PFSK-1 (cell line): Measurements from ENCODE around the gene RIC8A.

Experiments used
- FOXP2 ChIP-seq: optimal IDR thresholded peaks from 2 replicates; pipeline ENCODE3; 2011; ENCODE audit warnings: borderline replicate concordance, control low read depth, inconsistent platforms; ENCODE audit not compliant: insufficient read depth; ENCODE audit errors: extremely low read length, extremely low read depth
- POLR2AphosphoS5 ChIP-seq: IDR thresholded peaks from 2 replicates; pipeline ENCODE4 v1.6.1; 2012; ENCODE audit warnings: low read depth, mild to moderate bottlenecking, control low read depth, low read length, moderate library complexity
- REST ChIP-seq, 2 experiments: IDR thresholded peaks; 2 replicates each; pipeline versions ENCODE4 v1.6.1 to v1.8.0; 2011 to 2012; ENCODE audit warnings: low read depth in 2 of 2, low read length in 2 of 2, control low read depth in 1 of 2, inconsistent platforms in 1 of 2, mild to moderate bottlenecking in 1 of 2, moderate library complexity in 1 of 2; ENCODE audit not compliant: insufficient read depth in 1 of 2
- SIN3A ChIP-seq: IDR thresholded peaks from 2 replicates; pipeline ENCODE4 v1.6.1; 2012; ENCODE audit warnings: mild to moderate bottlenecking, low read length, moderate library complexity, borderline replicate concordance; ENCODE audit not compliant: insufficient read depth
- TAF1 ChIP-seq: IDR thresholded peaks from 2 replicates; pipeline ENCODE4 v1.6.1; 2012; ENCODE audit warnings: low read length, control low read depth, borderline replicate concordance; ENCODE audit not compliant: insufficient read depth

RIC8A gene

GRCh38 chr11:252666-253065 lies 45.2 kb downstream of the RIC8A start:
- TF ChIP-seq TAF1 (no peak), POLR2AphosphoS5 (no peak; the same call in 1 of the 2 replicates), SIN3A (no peak), REST (IDR thresholded peaks at IDR 0.05; ENCODE audit: insufficient read depth in 1 of 2, low read depth in 2 of 2, low read length in 2 of 2) (no peak), FOXP2 (no peak)

GRCh38 chr11:253160-253885 lies 45.8 kb downstream of the RIC8A start:
- TF ChIP-seq REST (IDR thresholded peaks at IDR 0.05; ENCODE audit: insufficient read depth in 1 of 2, low read depth in 2 of 2, low read length in 2 of 2) (no peak), POLR2AphosphoS5 (peak; percentile 59; the same call in 1 of the 2 replicates), SIN3A (no peak), TAF1 (no peak)

GRCh38 chr11:253886-254270 lies 46.4 kb downstream of the RIC8A start:
- no peak for TF ChIP-seq POLR2AphosphoS5
- TF ChIP-seq SIN3A, result no peak
- TF ChIP-seq REST (IDR thresholded peaks at IDR 0.05; ENCODE audit: insufficient read depth in 1 of 2, low read depth in 2 of 2, low read length in 2 of 2), result no peak
- TF ChIP-seq TAF1, result no peak
- no peak for TF ChIP-seq FOXP2

- TF ChIP-seq REST (IDR thresholded peaks at IDR 0.05; ENCODE audit: insufficient read depth in 1 of 2, low read depth in 2 of 2, low read length in 2 of 2), result no peak
- no peak for TF ChIP-seq TAF1
- no peak for TF ChIP-seq POLR2AphosphoS5
- TF ChIP-seq FOXP2, result no peak
- no peak for TF ChIP-seq SIN3A
These were observed 47.7 kb downstream of the RIC8A start for GRCh38 chr11:255176-255575.
